Measurements from ENCODE around the gene GPC5.

The GPC5 gene

GRCh38 chr13:92719868-92720267 lies 1321.4 kb downstream of the GPC5 start:
- 0 out of 2 replicates have a peak, but pooled peaks have one; percentile 42 for TF ChIP-seq FEZF1 (tag by site-specific recombination; IDR thresholded peaks at IDR 0.05)
- peak; percentile 86 for TF ChIP-seq SCRT2 (tag by site-specific recombination; IDR thresholded peaks at IDR 0.05)
- TF ChIP-seq ZNF140 (tag by site-specific recombination; IDR thresholded peaks at IDR 0.05), result no peak
- peak; percentile 73 for TF ChIP-seq PRDM6 (tag by site-specific recombination; IDR thresholded peaks at IDR 0.05)
- peak; percentile 36; the same call in 1 of the 2 replicates for TF ChIP-seq OSR2 (tag by site-specific recombination; IDR thresholded peaks at IDR 0.05)
- peak; percentile 84; the same call in 1 of the 2 replicates for TF ChIP-seq TCF7L2 (IDR thresholded peaks at IDR 0.05; ENCODE audit: borderline replicate concordance, low read depth, low read length)
- peak; percentile 76; the same call in 1 of the 2 replicates for TF ChIP-seq PRDM4 (tag by site-specific recombination; IDR thresholded peaks at IDR 0.05)
- TF ChIP-seq ZFP41 (tag by site-specific recombination; IDR thresholded peaks at IDR 0.05; ENCODE audit: borderline replicate concordance), result no peak
- TF ChIP-seq ZNF561 (tag by site-specific recombination; IDR thresholded peaks at IDR 0.05; ENCODE audit: borderline replicate concordance), result 0 out of 2 replicates have a peak, but pooled peaks have one; percentile 19
- TF ChIP-seq ATF2 (tag by site-specific recombination; IDR thresholded peaks at IDR 0.05; ENCODE audit: low read depth), result no peak
- peak; percentile 99 for TF ChIP-seq TRIM28 (IDR thresholded peaks at IDR 0.05; ENCODE audit: borderline replicate concordance, low read length)
- H3K36me3 ChIP-seq (ENCODE audit: control insufficient read depth in 2 of 2, insufficient read depth in 1 of 2, low read length in 2 of 2), result no peaks in the 10 kb centered on the region
- ChIA-PET POLR2A (no interaction called here), CTCF (interaction anchor here (1.0 kb wide), 1 partner anchor 147 kb away, joined by 3 read pairs; no protein-coding TSS in a partner anchor)
- no peaks in the 10 kb centered on the region for H3K4me1 ChIP-seq (ENCODE audit: control insufficient read depth, insufficient read depth, low read length)
- H3K9me3 ChIP-seq (ENCODE audit: control insufficient read depth, insufficient read depth, low read depth, low read length), result no peaks in the 10 kb centered on the region
- H3K27ac ChIP-seq (ENCODE audit: extremely low read depth, low read depth, low read length), result no peak overlapping the region
- H3K4me3 ChIP-seq (ENCODE audit: low read depth, low read length), result no peak overlapping the region

- Histone ChIP-seq H3K27ac (ENCODE audit: extremely low read depth, low read depth, low read length) (no peak overlapping the region), H3K4me3 (ENCODE audit: low read depth, low read length) (no peak overlapping the region), H3K4me1 (ENCODE audit: control insufficient read depth, insufficient read depth, low read length) (no peaks in the 10 kb centered on the region), H3K36me3 (ENCODE audit: control insufficient read depth in 2 of 2, insufficient read depth in 1 of 2, low read length in 2 of 2) (no peaks in the 10 kb centered on the region), H3K9me3 (ENCODE audit: control insufficient read depth, insufficient read depth, low read depth, low read length) (no peaks in the 10 kb centered on the region)
- ChIA-PET CTCF (no interaction called here), POLR2A (no interaction called here)
- TF ChIP-seq ZIC2 (tag by site-specific recombination; IDR thresholded peaks at IDR 0.05) (no peak), ZNF561 (tag by site-specific recombination; IDR thresholded peaks at IDR 0.05; ENCODE audit: borderline replicate concordance) (no peak), FEZF1 (tag by site-specific recombination; IDR thresholded peaks at IDR 0.05) (no peak), ZNF571 (tag by site-specific recombination; IDR thresholded peaks at IDR 0.05) (no peak), PRDM6 (tag by site-specific recombination; IDR thresholded peaks at IDR 0.05) (peak; percentile 35), TCF7L2 (IDR thresholded peaks at IDR 0.05; ENCODE audit: borderline replicate concordance, low read depth, low read length) (peak; percentile 83; the same call in 1 of the 2 replicates), ZNF157 (tag by site-specific recombination; IDR thresholded peaks at IDR 0.05) (no peak), GFI1B (tag by site-specific recombination; IDR thresholded peaks at IDR 0.05) (no peak), ZNF449 (tag by site-specific recombination; IDR thresholded peaks at IDR 0.05) (no peak), ZEB2 (tag by site-specific recombination; IDR thresholded peaks at IDR 0.05) (no peak), ZSCAN23 (tag by site-specific recombination; IDR thresholded peaks at IDR 0.05) (no peak), PRDM2 (tag by site-specific recombination; IDR thresholded peaks at IDR 0.05; ENCODE audit: borderline replicate concordance) (no peak)
Observed at GRCh38 chr13:92721620-92722019, 1323.2 kb downstream of the GPC5 start.

Measured in HEK293 (cell line).